HL-60/S4 (cell line): Measurements from ENCODE around the gene RAD51B.

Experiments
- in situ Hi-C: fragments of 300-500 bp; cut with MboI; formaldehyde crosslinking; loops from 2 replicates; pipeline ENCODE4 v1.14.3; 2022; ENCODE audit warnings: low sequenced_read_pairs

RAD51B gene

GRCh38 chr14:67833403-67833802 lies 13.8 kb downstream of the RAD51B start:
- in situ Hi-C loops, result no loop called here

- in situ Hi-C loops, result no loop called here
These were observed 16.0 kb downstream of the RAD51B start for GRCh38 chr14:67835596-67835995.

GRCh38 chr14:67837011-67837624 lies 17.5 kb downstream of the RAD51B start:
- in situ Hi-C loops, result no loop called here

- in situ Hi-C loops, result no loop called here
These were observed 26.5 kb downstream of the RAD51B start for GRCh38 chr14:67846029-67846610.

GRCh38 chr14:67850066-67850830 lies 30.7 kb downstream of the RAD51B start:
- in situ Hi-C loops, result no loop called here

GRCh38 chr14:67851785-67852410 lies 32.3 kb downstream of the RAD51B start:
- in situ Hi-C loops, result no loop called here

- in situ Hi-C loops, result no loop called here
These were observed 33.5 kb downstream of the RAD51B start for GRCh38 chr14:67852926-67853604.

- in situ Hi-C loops, result no loop called here
These were observed 34.1 kb downstream of the RAD51B start for GRCh38 chr14:67853715-67854114.

GRCh38 chr14:67856827-67857226 lies 37.2 kb downstream of the RAD51B start:
- in situ Hi-C loops, result no loop called here

- in situ Hi-C loops, result no loop called here
These were observed 38.3 kb downstream of the RAD51B start for GRCh38 chr14:67857778-67858350.

- in situ Hi-C loops, result no loop called here
These were observed 39.7 kb downstream of the RAD51B start for GRCh38 chr14:67859169-67859749.

GRCh38 chr14:67863223-67863622 lies 43.6 kb downstream of the RAD51B start:
- in situ Hi-C loops, result no loop called here

GRCh38 chr14:67875175-67876006 lies 55.8 kb downstream of the RAD51B start:
- in situ Hi-C loops, result no loop called here

GRCh38 chr14:67879026-67879425 lies 59.4 kb downstream of the RAD51B start:
- in situ Hi-C loops, result no loop called here

- in situ Hi-C loops, result no loop called here
These were observed 61.6 kb downstream of the RAD51B start for GRCh38 chr14:67881225-67881624.

- in situ Hi-C loops, result no loop called here
These were observed 63.5 kb downstream of the RAD51B start for GRCh38 chr14:67882986-67883555.

GRCh38 chr14:67883717-67884116 lies 64.1 kb downstream of the RAD51B start:
- in situ Hi-C loops, result no loop called here

GRCh38 chr14:67886191-67886590 lies 66.6 kb downstream of the RAD51B start:
- in situ Hi-C loops, result no loop called here

- in situ Hi-C loops, result no loop called here
These were observed 67.9 kb downstream of the RAD51B start for GRCh38 chr14:67887478-67887877.
